Measurements from ENCODE around the gene KRTAP2-4. TPM values are rescaled to one million over a fixed set of nuclear protein-coding genes. Genes with fewer than 3 reads are reported as not detected.
"Not testable (repeated sequence)": the region's sequence is repeated elsewhere in the genome, so short reads cannot be mapped to it uniquely, and the experiment has no call there.

The KRTAP2-4 gene
- total RNA-seq, 6 donors from 2014 or later: not detected

DNA sequence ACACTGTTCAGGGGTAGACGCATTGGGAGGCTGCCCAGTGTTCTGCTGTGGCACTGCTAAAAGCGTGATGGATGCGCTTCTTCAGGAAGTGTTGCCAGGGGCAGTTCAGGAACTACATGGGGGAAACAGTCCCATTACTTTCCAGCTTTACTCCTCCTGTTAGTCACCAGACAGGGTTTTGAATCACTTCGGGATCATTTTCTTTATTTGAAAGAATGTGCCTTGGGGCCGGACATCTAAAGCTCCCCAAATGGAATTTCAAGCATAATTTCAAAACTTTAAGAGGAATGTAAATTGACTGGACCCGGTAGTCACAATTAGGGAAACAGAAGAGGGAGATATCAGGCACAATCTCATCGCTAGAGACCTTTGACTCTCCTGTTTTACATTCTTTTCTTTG, 17.2 kb downstream of the KRTAP2-4 start:
- no peak overlapping the region for H3K27ac ChIP-seq
- H3K9me3 ChIP-seq: no peaks in the 10 kb centered on the region
- no peaks in the 10 kb centered on the region for H3K4me1 ChIP-seq
- ATAC-seq (ENCODE audit: low FRiP score in 2 of 2) (no peak), DNase-seq (no peak)
- WGBS, 2 donors: 66 to 69% methylated on average over 7 of the region's 7 CpGs
- no peaks in the 10 kb centered on the region for H3K27me3 ChIP-seq
- H3K4me3 ChIP-seq: no peak overlapping the region
- H3K36me3 ChIP-seq: no peaks in the 10 kb centered on the region
- TF ChIP-seq POLR2A (IDR thresholded peaks at IDR 0.05): no peak
- no peak for TF ChIP-seq EP300 (IDR thresholded peaks at IDR 0.05)
- TF ChIP-seq POLR2AphosphoS5 (IDR thresholded peaks at IDR 0.05): no peak
- TF ChIP-seq CTCF (IDR thresholded peaks at IDR 0.05): no peak

DNA sequence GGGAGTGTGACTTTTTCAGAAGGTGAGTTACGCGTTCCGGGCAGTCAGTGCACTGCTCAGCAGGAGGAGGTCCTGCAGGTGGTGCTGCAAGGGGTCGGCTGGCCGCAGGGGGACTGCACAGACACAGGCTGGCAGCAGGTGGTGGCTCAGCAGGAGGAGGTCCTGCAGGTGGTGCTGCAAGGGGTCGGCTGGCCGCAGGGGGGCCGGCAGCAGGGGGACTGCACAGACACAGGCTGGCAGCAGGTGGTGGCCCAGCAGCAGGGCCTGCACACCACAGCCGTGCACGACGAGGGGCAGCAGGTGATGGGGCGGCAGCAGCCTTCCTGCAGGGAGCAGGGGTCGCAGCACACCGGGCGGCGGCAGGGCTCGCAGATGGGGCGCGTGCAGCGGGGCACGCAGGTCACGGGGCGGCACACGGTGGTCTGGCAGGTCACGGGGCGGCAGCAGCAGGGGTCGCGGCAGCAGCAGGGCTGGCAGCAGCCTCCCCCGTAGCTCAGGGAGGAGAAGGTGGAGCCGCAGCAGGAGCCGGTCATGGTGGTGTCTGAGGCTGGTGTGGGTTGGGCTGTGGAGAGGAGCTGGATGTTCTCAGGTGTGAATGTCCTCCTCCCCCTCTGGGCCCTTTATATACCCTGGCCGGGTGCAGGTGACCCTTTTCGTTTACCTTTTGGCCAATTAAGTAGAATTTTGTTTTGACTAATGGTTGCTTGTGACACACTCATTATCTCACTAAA, 18.8 kb downstream of the KRTAP2-4 start, which contains the start of gene KRTAP2-1:
Gene KRTAP2-1, minus strand, starts transcription at position 582 of the 731 bp plus-strand sequence. Its CDS starts 49 bp downstream, at position 533.
- ATAC-seq (ENCODE audit: low FRiP score in 2 of 2) (peak in 1 of 2 donors; percentile 26), DNase-seq (peak in 1 of 2 donors; percentile 19)
- H3K27me3 ChIP-seq, H3K4me3 ChIP-seq, H3K27ac ChIP-seq, H3K36me3 ChIP-seq, H3K9me3 ChIP-seq, H3K4me1 ChIP-seq: not testable (repeated sequence)
- WGBS, 2 donors: 50 to 77% methylated on average over 5 to 7 of the region's 33 CpGs

DNA sequence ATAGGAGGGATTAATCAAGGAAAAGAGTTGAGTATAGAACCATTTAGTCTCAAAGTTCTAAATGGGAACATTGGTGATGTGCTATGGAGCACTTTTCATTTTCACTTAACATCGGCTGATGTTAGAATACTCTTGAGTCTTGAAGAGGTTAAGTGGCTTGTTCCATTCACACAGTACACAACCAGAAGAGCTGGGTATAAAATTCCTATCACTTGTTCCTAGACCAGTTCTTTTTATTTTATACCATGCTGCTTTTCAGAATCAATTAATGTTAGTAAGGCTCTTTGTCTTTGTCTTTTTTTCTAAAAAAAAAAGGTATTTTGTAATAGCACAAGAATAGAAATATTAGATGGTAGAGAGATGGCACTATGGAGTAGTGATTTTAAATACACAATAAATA, 22.7 kb downstream of the KRTAP2-4 start:
- ATAC-seq (ENCODE audit: low FRiP score in 2 of 2): no peak
- H3K4me3 ChIP-seq: no peak overlapping the region
- H3K9me3 ChIP-seq: no peaks in the 10 kb centered on the region
- no peak for TF ChIP-seq POLR2AphosphoS5 (IDR thresholded peaks at IDR 0.05)
- no peak for TF ChIP-seq POLR2A (IDR thresholded peaks at IDR 0.05)
- TF ChIP-seq CTCF (IDR thresholded peaks at IDR 0.05): no peak
- no peak for TF ChIP-seq EP300 (IDR thresholded peaks at IDR 0.05)
- H3K27ac ChIP-seq: no peak overlapping the region
- H3K27me3 ChIP-seq: no peaks in the 10 kb centered on the region
- no peaks in the 10 kb centered on the region for H3K4me1 ChIP-seq
- no peak for DNase-seq
- WGBS, 2 donors: 87 to 97% methylated on average over 1 of the region's 1 CpG
- no peaks in the 10 kb centered on the region for H3K36me3 ChIP-seq

GRCh38 chr17:41040783-41041571, 24.7 kb downstream of the KRTAP2-4 start, which contains the start of gene KRTAP1-1:
TSS of gene KRTAP1-1 (minus strand) at chr17:41041450. CDS start at chr17:41041397, 53 bp downstream.
- H3K27ac ChIP-seq, H3K36me3 ChIP-seq, H3K27me3 ChIP-seq, H3K4me1 ChIP-seq, H3K9me3 ChIP-seq, H3K4me3 ChIP-seq: not testable (repeated sequence)
- DNase-seq: peak in 1 of 2 donors; percentile 66
- WGBS, 2 donors: 83 to 93% methylated on average over 7 to 12 of the region's 14 CpGs
- peak in 1 of 2 donors; percentile 37 for ATAC-seq (ENCODE audit: low FRiP score in 2 of 2)

- TF ChIP-seq EP300 (IDR thresholded peaks at IDR 0.05) (no peak), POLR2AphosphoS5 (IDR thresholded peaks at IDR 0.05) (no peak), CTCF (IDR thresholded peaks at IDR 0.05) (no peak), POLR2A (IDR thresholded peaks at IDR 0.05) (no peak)
- Histone ChIP-seq H3K27me3 (no peaks in the 10 kb centered on the region), H3K4me1 (no peaks in the 10 kb centered on the region), H3K27ac (no peak overlapping the region), H3K36me3 (no peaks in the 10 kb centered on the region), H3K4me3 (no peak overlapping the region), H3K9me3 (no peaks in the 10 kb centered on the region)
- WGBS, 2 donors: 75 to 82% methylated on average over 2 of the region's 2 CpGs
- ATAC-seq (ENCODE audit: low FRiP score in 2 of 2) (no peak), DNase-seq (no peak)
Observed at GRCh38 chr17:41037853-41038350, 27.8 kb downstream of the KRTAP2-4 start.

DNA sequence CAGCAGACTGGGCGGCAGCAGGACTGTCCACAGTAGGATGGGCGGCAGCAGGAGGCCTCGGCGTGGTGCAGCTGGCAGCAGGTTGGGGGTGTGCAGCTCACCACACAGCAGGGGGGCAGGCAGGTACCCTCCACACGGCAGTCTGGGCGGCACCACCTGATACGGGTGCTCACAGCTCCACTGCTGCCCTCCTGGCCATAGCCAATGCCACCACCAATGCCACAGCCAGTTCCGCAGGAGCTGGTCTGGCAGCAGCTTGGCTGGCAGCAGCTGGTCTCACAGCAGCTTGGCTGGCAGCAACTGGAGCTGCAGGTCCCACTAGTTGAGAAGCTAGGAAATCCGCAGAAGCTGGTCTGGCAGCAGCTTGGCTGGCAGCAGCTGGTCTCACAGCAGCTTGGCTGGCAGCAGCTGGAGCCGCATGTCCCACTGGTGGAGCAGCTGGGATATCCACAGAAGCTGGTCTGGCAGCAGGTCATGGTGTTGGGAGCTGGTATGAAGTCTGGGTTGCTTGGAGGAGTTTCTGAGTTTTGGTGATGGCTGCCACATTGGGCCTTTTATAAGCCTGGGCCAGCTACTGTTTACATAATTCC, 31.2 kb downstream of the KRTAP2-4 start, which contains the start of gene KRTAP1-3:
Gene KRTAP1-3, minus strand, starts transcription at position 529 of the 590 bp plus-strand sequence. Its CDS starts 53 bp downstream, at position 476.
- H3K27me3 ChIP-seq: not testable (repeated sequence)

More for the DNA sequence above, 31.2 kb downstream of the KRTAP2-4 start, which contains the start of gene KRTAP1-3:
- ATAC-seq (ENCODE audit: low FRiP score in 2 of 2); H3K4me3 ChIP-seq; H3K9me3 ChIP-seq; H3K27ac ChIP-seq; H3K4me1 ChIP-seq; H3K36me3 ChIP-seq: not testable (repeated sequence)
- DNase-seq: peak in 1 of 2 donors; percentile 61
- WGBS, 2 donors: 88 to 89% methylated on average over 7 to 9 of the region's 10 CpGs
